ENCODE data around the gene PLPPR1. TPM values are rescaled to one million over a fixed set of nuclear protein-coding genes. Genes with fewer than 3 reads are reported as not detected.

Gene PLPPR1
- polyA plus RNA-seq, 1 donor from 2014 or later: 157 TPM

DNA sequence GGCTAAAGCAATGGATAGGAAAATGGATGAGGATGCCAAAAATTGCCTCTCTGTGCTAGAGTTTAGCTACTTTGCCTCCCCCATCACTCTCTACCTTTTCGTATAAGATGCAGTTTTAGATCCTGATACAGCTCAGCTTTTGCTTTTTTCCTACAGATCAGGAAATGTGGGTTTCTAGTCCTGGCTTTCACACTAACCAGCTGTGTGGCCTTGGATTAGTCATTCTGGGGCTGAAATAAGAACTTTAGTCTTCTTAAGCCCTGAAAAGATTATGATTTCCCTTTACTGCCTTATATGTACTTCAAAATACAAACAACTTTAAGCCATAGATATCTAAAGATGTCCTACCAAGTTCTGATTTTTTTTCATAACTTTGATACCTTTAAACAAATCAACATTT is 239.9 kb downstream of the PLPPR1 start:
- H2AFZ ChIP-seq (ENCODE audit: low read depth, low read length): no peak overlapping the region
- no peaks in the 10 kb centered on the region for H3K27me3 ChIP-seq (ENCODE audit: insufficient read depth, low read depth, low read length)
- no peak for TF ChIP-seq TAF1 (IDR thresholded peaks at IDR 0.05; ENCODE audit: low read depth)
- TF ChIP-seq, protein P1, sequence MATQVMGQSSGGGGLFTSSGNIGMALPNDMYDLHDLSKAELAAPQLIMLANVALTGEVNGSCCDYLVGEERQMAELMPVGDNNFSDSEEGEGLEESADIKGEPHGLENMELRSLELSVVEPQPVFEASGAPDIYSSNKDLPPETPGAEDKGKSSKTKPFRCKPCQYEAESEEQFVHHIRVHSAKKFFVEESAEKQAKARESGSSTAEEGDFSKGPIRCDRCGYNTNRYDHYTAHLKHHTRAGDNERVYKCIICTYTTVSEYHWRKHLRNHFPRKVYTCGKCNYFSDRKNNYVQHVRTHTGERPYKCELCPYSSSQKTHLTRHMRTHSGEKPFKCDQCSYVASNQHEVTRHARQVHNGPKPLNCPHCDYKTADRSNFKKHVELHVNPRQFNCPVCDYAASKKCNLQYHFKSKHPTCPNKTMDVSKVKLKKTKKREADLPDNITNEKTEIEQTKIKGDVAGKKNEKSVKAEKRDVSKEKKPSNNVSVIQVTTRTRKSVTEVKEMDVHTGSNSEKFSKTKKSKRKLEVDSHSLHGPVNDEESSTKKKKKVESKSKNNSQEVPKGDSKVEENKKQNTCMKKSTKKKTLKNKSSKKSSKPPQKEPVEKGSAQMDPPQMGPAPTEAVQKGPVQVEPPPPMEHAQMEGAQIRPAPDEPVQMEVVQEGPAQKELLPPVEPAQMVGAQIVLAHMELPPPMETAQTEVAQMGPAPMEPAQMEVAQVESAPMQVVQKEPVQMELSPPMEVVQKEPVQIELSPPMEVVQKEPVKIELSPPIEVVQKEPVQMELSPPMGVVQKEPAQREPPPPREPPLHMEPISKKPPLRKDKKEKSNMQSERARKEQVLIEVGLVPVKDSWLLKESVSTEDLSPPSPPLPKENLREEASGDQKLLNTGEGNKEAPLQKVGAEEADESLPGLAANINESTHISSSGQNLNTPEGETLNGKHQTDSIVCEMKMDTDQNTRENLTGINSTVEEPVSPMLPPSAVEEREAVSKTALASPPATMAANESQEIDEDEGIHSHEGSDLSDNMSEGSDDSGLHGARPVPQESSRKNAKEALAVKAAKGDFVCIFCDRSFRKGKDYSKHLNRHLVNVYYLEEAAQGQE (IDR thresholded peaks at IDR 0.05; ENCODE audit: borderline replicate concordance): no peak
- TF ChIP-seq EP300 (conservative IDR thresholded peaks at IDR 0.05; ENCODE audit: poor library complexity, severe bottlenecking): no peak
- no peak for TF ChIP-seq MXI1 (conservative IDR thresholded peaks at IDR 0.05; ENCODE audit: poor library complexity, severe bottlenecking)
- TF ChIP-seq, protein P2, sequence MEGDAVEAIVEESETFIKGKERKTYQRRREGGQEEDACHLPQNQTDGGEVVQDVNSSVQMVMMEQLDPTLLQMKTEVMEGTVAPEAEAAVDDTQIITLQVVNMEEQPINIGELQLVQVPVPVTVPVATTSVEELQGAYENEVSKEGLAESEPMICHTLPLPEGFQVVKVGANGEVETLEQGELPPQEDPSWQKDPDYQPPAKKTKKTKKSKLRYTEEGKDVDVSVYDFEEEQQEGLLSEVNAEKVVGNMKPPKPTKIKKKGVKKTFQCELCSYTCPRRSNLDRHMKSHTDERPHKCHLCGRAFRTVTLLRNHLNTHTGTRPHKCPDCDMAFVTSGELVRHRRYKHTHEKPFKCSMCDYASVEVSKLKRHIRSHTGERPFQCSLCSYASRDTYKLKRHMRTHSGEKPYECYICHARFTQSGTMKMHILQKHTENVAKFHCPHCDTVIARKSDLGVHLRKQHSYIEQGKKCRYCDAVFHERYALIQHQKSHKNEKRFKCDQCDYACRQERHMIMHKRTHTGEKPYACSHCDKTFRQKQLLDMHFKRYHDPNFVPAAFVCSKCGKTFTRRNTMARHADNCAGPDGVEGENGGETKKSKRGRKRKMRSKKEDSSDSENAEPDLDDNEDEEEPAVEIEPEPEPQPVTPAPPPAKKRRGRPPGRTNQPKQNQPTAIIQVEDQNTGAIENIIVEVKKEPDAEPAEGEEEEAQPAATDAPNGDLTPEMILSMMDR (IDR thresholded peaks at IDR 0.05; ENCODE audit: poor library complexity, severe bottlenecking): no peak
- TF ChIP-seq RAD21 (conservative IDR thresholded peaks at IDR 0.05): no peak
- TF ChIP-seq SMC3 (conservative IDR thresholded peaks at IDR 0.05; ENCODE audit: poor library complexity): no peak
- no peak for TF ChIP-seq EZH2 (IDR thresholded peaks at IDR 0.05; ENCODE audit: borderline replicate concordance, insufficient read depth, low read length, poor library complexity, severe bottlenecking)
- TF ChIP-seq POLR2AphosphoS5 (IDR thresholded peaks at IDR 0.05): no peak
- H3K4me2 ChIP-seq (ENCODE audit: low read length): no peak overlapping the region
- H3F3A ChIP-seq (ENCODE audit: insufficient read depth, low read length, poor library complexity, severe bottlenecking): no peaks in the 10 kb centered on the region
- H3K79me2 ChIP-seq (replicated peaks; ENCODE audit: insufficient read depth, low read length): no peaks in the 10 kb centered on the region
- H3K4me3 ChIP-seq (ENCODE audit: low read length): no peak overlapping the region
- H3K27ac ChIP-seq (ENCODE audit: low read length): no peak overlapping the region
- H4K20me1 ChIP-seq (ENCODE audit: insufficient read depth): no peaks in the 10 kb centered on the region
- H3K9me3 ChIP-seq (ENCODE audit: low read length): no peaks in the 10 kb centered on the region
- H3K9ac ChIP-seq (ENCODE audit: low read length): no peak overlapping the region
- H3K36me3 ChIP-seq (ENCODE audit: insufficient read depth, low read length): no peaks in the 10 kb centered on the region
- no peaks in the 10 kb centered on the region for H3K9me2 ChIP-seq (ENCODE audit: insufficient read depth, low read length)

DNA sequence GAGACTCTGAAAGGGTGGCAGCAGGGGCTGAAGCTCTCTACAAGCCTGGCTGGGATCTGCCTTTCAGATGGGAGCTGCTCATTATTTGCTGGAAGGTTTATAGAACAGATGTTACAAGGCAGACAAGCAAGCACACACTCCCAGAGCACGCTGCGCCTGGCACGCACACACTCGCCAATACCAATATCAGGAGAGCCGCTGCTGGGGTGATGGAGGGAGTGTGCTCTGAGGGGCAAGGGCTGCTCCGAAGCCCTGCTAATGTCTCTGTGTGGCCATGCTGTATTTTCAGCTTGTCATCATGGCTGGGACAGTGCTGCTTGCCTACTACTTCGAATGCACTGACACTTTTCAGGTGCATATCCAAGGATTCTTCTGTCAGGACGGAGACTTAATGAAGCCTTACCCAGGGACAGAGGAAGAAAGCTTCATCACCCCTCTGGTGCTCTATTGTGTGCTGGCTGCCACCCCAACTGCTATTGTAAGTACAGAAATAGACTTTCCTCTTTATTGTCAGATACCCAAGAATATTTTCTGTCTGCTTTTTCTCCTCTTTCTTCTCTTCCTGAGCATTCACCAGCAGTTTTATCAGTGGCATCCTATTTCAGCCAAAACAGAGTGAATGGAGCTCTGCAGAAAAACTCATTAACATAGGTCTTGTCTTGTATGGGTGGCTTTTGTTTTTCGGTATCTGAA is 241.2 kb downstream of the PLPPR1 start:
- Histone ChIP-seq H3K9me3 (ENCODE audit: low read length) (no peaks in the 10 kb centered on the region), H3K79me2 (replicated peaks; ENCODE audit: insufficient read depth, low read length) (no peaks in the 10 kb centered on the region), H3K36me3 (ENCODE audit: insufficient read depth, low read length) (no peaks in the 10 kb centered on the region), H3F3A (ENCODE audit: insufficient read depth, low read length, poor library complexity, severe bottlenecking) (no peaks in the 10 kb centered on the region), H3K27me3 (ENCODE audit: insufficient read depth, low read depth, low read length) (no peaks in the 10 kb centered on the region), H4K20me1 (ENCODE audit: insufficient read depth) (no peaks in the 10 kb centered on the region), H3K4me2 (ENCODE audit: low read length) (no peak overlapping the region), H3K9ac (ENCODE audit: low read length) (no peak overlapping the region), H3K9me2 (ENCODE audit: insufficient read depth, low read length) (no peaks in the 10 kb centered on the region), H3K4me3 (ENCODE audit: low read length) (no peak overlapping the region), H3K27ac (ENCODE audit: low read length) (no peak overlapping the region), H2AFZ (ENCODE audit: low read depth, low read length) (no peak overlapping the region)
- TF ChIP-seq SMC3 (conservative IDR thresholded peaks at IDR 0.05; ENCODE audit: poor library complexity) (no peak), TAF1 (IDR thresholded peaks at IDR 0.05; ENCODE audit: low read depth) (no peak), EZH2 (IDR thresholded peaks at IDR 0.05; ENCODE audit: borderline replicate concordance, insufficient read depth, low read length, poor library complexity, severe bottlenecking) (no peak), RAD21 (conservative IDR thresholded peaks at IDR 0.05) (no peak), EP300 (conservative IDR thresholded peaks at IDR 0.05; ENCODE audit: poor library complexity, severe bottlenecking) (no peak), MXI1 (conservative IDR thresholded peaks at IDR 0.05; ENCODE audit: poor library complexity, severe bottlenecking) (no peak), POLR2AphosphoS5 (IDR thresholded peaks at IDR 0.05) (no peak)
- TF ChIP-seq, protein P1 (IDR thresholded peaks at IDR 0.05; ENCODE audit: borderline replicate concordance): no peak
- TF ChIP-seq, protein P2 (IDR thresholded peaks at IDR 0.05; ENCODE audit: poor library complexity, severe bottlenecking): no peak

Data from neural cell (in vitro differentiated cells).